C4-2B (cell line): ENCODE results near the gene CYP21A2.
"Not testable (repeated sequence)": the region's sequence is repeated elsewhere in the genome, so short reads cannot be mapped to it uniquely, and the experiment has no call there.

ENCODE experiments used
- ZFX ChIP-seq: fragments of 450-650 bp; IDR thresholded peaks from 2 replicates; pipeline ENCODE4 v1.6.1; 2017
- TF ChIP-seq, protein P1 (sequence below): fragments of 450-650 bp; conservative IDR thresholded peaks from 2 replicates; pipeline ENCODE4 v1.5.1; 2017; ENCODE audit warnings: mild to moderate bottlenecking

- TF ChIP-seq, protein P1, sequence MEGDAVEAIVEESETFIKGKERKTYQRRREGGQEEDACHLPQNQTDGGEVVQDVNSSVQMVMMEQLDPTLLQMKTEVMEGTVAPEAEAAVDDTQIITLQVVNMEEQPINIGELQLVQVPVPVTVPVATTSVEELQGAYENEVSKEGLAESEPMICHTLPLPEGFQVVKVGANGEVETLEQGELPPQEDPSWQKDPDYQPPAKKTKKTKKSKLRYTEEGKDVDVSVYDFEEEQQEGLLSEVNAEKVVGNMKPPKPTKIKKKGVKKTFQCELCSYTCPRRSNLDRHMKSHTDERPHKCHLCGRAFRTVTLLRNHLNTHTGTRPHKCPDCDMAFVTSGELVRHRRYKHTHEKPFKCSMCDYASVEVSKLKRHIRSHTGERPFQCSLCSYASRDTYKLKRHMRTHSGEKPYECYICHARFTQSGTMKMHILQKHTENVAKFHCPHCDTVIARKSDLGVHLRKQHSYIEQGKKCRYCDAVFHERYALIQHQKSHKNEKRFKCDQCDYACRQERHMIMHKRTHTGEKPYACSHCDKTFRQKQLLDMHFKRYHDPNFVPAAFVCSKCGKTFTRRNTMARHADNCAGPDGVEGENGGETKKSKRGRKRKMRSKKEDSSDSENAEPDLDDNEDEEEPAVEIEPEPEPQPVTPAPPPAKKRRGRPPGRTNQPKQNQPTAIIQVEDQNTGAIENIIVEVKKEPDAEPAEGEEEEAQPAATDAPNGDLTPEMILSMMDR: not testable (repeated sequence)
- not testable (repeated sequence) for TF ChIP-seq ZFX
Measured at GRCh38 chr6:32005991-32006529, 32.2 kb upstream of the CYP21A2 start.
